Activated CD4-positive, alpha-beta T cell treated with anti-CD3 and anti-CD28 coated beads, Interleukin-10, Interleukin-2, amounts not matched to agents 100 ng/mL and 50 ng/mL, durations not matched to agents 16 hours and 8 hours (primary cell): ENCODE results near the gene CYSTM1.
A peak's percentile ranks its signal among the peaks of the same experiment; 100 is the strongest.

ENCODE experiments used
- DNase-seq: peaks from one replicate; pipeline ENCODE4 v3.0.0-alpha.2; 2020

CYSTM1 gene

GRCh38 chr5:140213370-140213983 lies 38.5 kb downstream of the CYSTM1 start:
- peak; percentile 57 for DNase-seq

- DNase-seq: peak; percentile 39
Measured at GRCh38 chr5:140214831-140215230, 39.8 kb downstream of the CYSTM1 start.

GRCh38 chr5:140215276-140215675 lies 40.3 kb downstream of the CYSTM1 start:
- no peak for DNase-seq

GRCh38 chr5:140216478-140217074 lies 41.6 kb downstream of the CYSTM1 start:
- DNase-seq: no peak

- no peak for DNase-seq
Measured at GRCh38 chr5:140217299-140218026, 42.5 kb downstream of the CYSTM1 start.

- no peak for DNase-seq
Measured at GRCh38 chr5:140219068-140219991, 44.3 kb downstream of the CYSTM1 start.

- peak; percentile 65 for DNase-seq
Measured at GRCh38 chr5:140220032-140220697, 45.2 kb downstream of the CYSTM1 start.

GRCh38 chr5:140220698-140221064 lies 45.7 kb downstream of the CYSTM1 start:
- DNase-seq: no peak

GRCh38 chr5:140221697-140222223 lies 46.8 kb downstream of the CYSTM1 start:
- DNase-seq: peak; percentile 56

GRCh38 chr5:140222416-140222815 lies 47.4 kb downstream of the CYSTM1 start:
- no peak for DNase-seq

- DNase-seq: no peak
Measured at GRCh38 chr5:140223567-140223966, 48.6 kb downstream of the CYSTM1 start.

- DNase-seq: no peak
Measured at GRCh38 chr5:140224658-140225057, 49.7 kb downstream of the CYSTM1 start.

GRCh38 chr5:140225396-140225795 lies 50.4 kb downstream of the CYSTM1 start:
- DNase-seq: no peak

GRCh38 chr5:140227046-140227445 lies 52.1 kb downstream of the CYSTM1 start:
- DNase-seq: no peak

- DNase-seq: no peak
Measured at GRCh38 chr5:140228364-140228837, 53.4 kb downstream of the CYSTM1 start.

- no peak for DNase-seq
Measured at GRCh38 chr5:140230373-140230772, 55.4 kb downstream of the CYSTM1 start.

- no peak for DNase-seq
Measured at GRCh38 chr5:140232731-140233130, 57.7 kb downstream of the CYSTM1 start.

- no peak for DNase-seq
Measured at GRCh38 chr5:140234377-140234989, 59.5 kb downstream of the CYSTM1 start.

GRCh38 chr5:140235791-140236551 lies 61.0 kb downstream of the CYSTM1 start:
- DNase-seq: no peak

- DNase-seq: no peak
Measured at GRCh38 chr5:140236891-140237598, 62.1 kb downstream of the CYSTM1 start.
